HG03378 (cell line): ENCODE data around the gene CNTNAP5.

Experiments used
- ATAC-seq: cut with Tn5 transposase; IDR thresholded peaks from one replicate; pipeline ENCODE4 v1.9.1; 2021; ENCODE audit warnings: mild to moderate bottlenecking, moderate library complexity; ENCODE audit not compliant: unreplicated experiment

CNTNAP5 gene

GRCh38 chr2:124959581-124959980, 934.5 kb downstream of the CNTNAP5 start:
- ATAC-seq: no peak

- ATAC-seq: no peak
These were observed 936.0 kb downstream of the CNTNAP5 start for GRCh38 chr2:124961132-124961531.
